ENCODE measurements around the gene CCNT2. TPM values are rescaled to one million over a fixed set of nuclear protein-coding genes. Genes with fewer than 3 reads are reported as not detected.
"Not testable (repeated sequence)": the region's sequence is repeated elsewhere in the genome, so short reads cannot be mapped to it uniquely, and the experiment has no call there.

Gene CCNT2
- total RNA-seq, 4 donors from 2014 or later: 23.2 to 41.8 (median 34.5) TPM

- DNase-seq (ENCODE audit: low spot score) (no peak), ATAC-seq (ENCODE audit: low FRiP score) (no peak)
- TF ChIP-seq CTCF (IDR thresholded peaks at IDR 0.05): no peak
These were observed 11.9 kb upstream of the CCNT2 start for GRCh38 chr2:134906726-134907125.

- not testable (repeated sequence) for ATAC-seq (ENCODE audit: low FRiP score); DNase-seq (ENCODE audit: low spot score)
These were observed 11.0 kb upstream of the CCNT2 start for GRCh38 chr2:134907441-134908116.

- no peak for ATAC-seq (ENCODE audit: low FRiP score)
- no peak for DNase-seq (ENCODE audit: low spot score)
- TF ChIP-seq CTCF (IDR thresholded peaks at IDR 0.05): no peak
These were observed 7.7 kb upstream of the CCNT2 start for GRCh38 chr2:134910763-134911399.

- no peak for ATAC-seq (ENCODE audit: low FRiP score)
- no peak for TF ChIP-seq CTCF (IDR thresholded peaks at IDR 0.05)
- DNase-seq (ENCODE audit: low spot score): no peak
These were observed 7.2 kb upstream of the CCNT2 start for GRCh38 chr2:134911400-134911785.

DNA sequence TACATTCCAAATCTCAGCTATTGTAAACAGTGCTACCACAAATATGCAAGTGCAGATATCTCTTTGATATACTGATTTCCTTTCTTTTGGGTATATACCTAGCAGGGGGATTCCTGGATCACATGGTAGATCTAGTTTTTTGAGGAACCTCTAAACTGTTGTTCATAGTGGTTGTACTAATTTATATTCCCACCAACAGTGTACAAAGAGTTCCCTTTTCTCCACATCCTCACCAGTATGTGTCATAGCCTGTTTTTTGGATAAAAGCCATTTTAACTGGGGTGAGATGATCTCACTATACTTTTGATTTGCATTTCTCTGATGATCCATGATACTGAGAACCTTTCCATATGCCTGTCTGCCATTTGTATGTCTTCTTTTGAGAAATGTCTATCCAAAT, 6.3 kb upstream of the CCNT2 start:
- no peak for DNase-seq (ENCODE audit: low spot score)
- no peak for TF ChIP-seq CTCF (IDR thresholded peaks at IDR 0.05)
- no peak for ATAC-seq (ENCODE audit: low FRiP score)

DNA sequence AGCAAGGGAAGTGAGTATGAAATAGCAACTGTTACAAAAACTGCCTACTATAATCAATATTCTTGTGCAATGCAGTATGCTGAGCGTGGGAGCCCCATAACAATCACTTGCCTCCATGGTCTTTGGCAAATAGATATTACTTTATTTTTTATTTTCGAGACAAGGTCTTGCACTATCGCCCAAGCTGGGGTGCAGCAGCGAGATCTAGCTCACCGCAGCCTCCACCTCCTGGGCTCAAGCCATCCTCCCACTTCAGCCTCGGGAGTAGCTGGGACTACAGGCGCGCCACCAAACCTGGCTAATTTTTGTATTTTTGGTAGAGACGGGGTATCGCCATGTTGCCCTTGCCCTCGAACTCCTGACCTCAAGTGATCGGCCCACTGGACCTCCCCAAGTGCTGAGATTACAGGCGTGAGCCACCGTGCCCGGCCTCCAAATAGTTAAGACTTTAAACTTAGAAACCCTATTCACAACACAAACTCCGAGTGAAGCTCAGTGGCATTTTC, 1.2 kb upstream of the CCNT2 start:
- DNase-seq (ENCODE audit: low spot score) (no peak), ATAC-seq (ENCODE audit: low FRiP score) (no peak)
- no peak for TF ChIP-seq CTCF (IDR thresholded peaks at IDR 0.05)

GRCh38 chr2:134917888-134918525, 615 bp upstream of the CCNT2 start:
- DNase-seq (ENCODE audit: low spot score) (peak; percentile 66), ATAC-seq (ENCODE audit: low FRiP score) (peak; percentile 89)
- TF ChIP-seq CTCF (IDR thresholded peaks at IDR 0.05): no peak
